Peyer's patch (tissue), 4 donors: ENCODE results near the gene L3MBTL4. TPM values are rescaled to one million over a fixed set of nuclear protein-coding genes. Genes with fewer than 3 reads are reported as not detected.
"Not testable (repeated sequence)": the region's sequence is repeated elsewhere in the genome, so short reads cannot be mapped to it uniquely, and the experiment has no call there.

Source experiments
- DNase-seq, 3 donors: peaks; one replicate each; pipeline ENCODE4 v3.0.0-alpha.2; 2017 to 2019
- H3K27ac ChIP-seq, 4 donors: fragments of 200-600 bp; sonication (generic); one replicate each; pipeline ENCODE4 v1.5.1; 2016 to 2019
- H3K27me3 ChIP-seq, 2 donors: fragments of 200-600 bp; sonication (generic); one replicate each; pipeline ENCODE4 v1.5.1; 2019
- H3K36me3 ChIP-seq, 3 donors: fragments of 200-600 bp; sonication (generic); one replicate each; pipeline ENCODE4 v1.5.1; 2016 to 2019
- H3K4me1 ChIP-seq, 4 donors: fragments of 200-600 bp; sonication (generic); one replicate each; pipeline ENCODE4 v1.5.1; 2016 to 2019
- H3K4me3 ChIP-seq, 4 donors: fragments of 200-600 bp; sonication (generic); 1 replicate in 3 of 4; 2 replicates in 1 of 4; pipeline ENCODE4 v1.5.1; 2016 to 2019; ENCODE audit warnings: mild to moderate bottlenecking in 1 of 4
- H3K9me3 ChIP-seq, 4 donors: fragments of 200-600 bp; sonication (generic); one replicate each; pipeline ENCODE4 v1.5.1; 2016 to 2019; ENCODE audit warnings: mild to moderate bottlenecking in 1 of 4
- CTCF ChIP-seq, 6 experiments: fragments of 450-650 bp in 4 of 6; fragments of 200-600 bp in 2 of 6; sonication (generic) in 1 of 6; IDR thresholded peaks; one replicate each; pipeline ENCODE4 v1.5.1; 2017 to 2019; ENCODE audit warnings: antibody characterized with exemption in 6 of 6, mild to moderate bottlenecking in 3 of 6, moderate library complexity in 1 of 6
- POLR2A ChIP-seq, 2 donors: fragments of 450-650 bp; IDR thresholded peaks; one replicate each; pipeline ENCODE4 v1.5.1; 2017; ENCODE audit warnings: antibody characterized with exemption in 2 of 2, mild to moderate bottlenecking in 2 of 2, moderate library complexity in 2 of 2
- total RNA-seq, 4 donors: library from RNA; depleted of rRNA; stranded (reverse); fragments of >200 nt; gene quantifications; one replicate each; pipeline ENCODE4 v1.1.0, GENCODE V29; 2016

Gene L3MBTL4
- total RNA-seq, 4 donors from 2014 or later = 6.5 to 25.6 (median 13.7) TPM

GRCh38 chr18:6279308-6279707, 135.4 kb downstream of the L3MBTL4 start:
- no peaks in the 10 kb centered on the region for H3K27me3 ChIP-seq
- H3K27ac ChIP-seq = no peak overlapping the region
- no peak for TF ChIP-seq POLR2A (IDR thresholded peaks at IDR 0.05)
- TF ChIP-seq CTCF (IDR thresholded peaks at IDR 0.05) = no peak
- H3K4me3 ChIP-seq = no peak overlapping the region
- no peak for DNase-seq
- H3K4me1 ChIP-seq = no peaks in the 10 kb centered on the region
- H3K36me3 ChIP-seq = no peaks in the 10 kb centered on the region
- no peaks in the 10 kb centered on the region for H3K9me3 ChIP-seq

GRCh38 chr18:6273423-6273822, 141.3 kb downstream of the L3MBTL4 start:
- Histone ChIP-seq H3K36me3 (no peaks in the 10 kb centered on the region), H3K27ac (no peak overlapping the region)
- TF ChIP-seq POLR2A (IDR thresholded peaks at IDR 0.05) (no peak), CTCF (IDR thresholded peaks at IDR 0.05) (no peak)

GRCh38 chr18:6272144-6272543, 142.6 kb downstream of the L3MBTL4 start:
- not testable (repeated sequence) for H3K27me3 ChIP-seq, H3K4me3 ChIP-seq, DNase-seq, H3K4me1 ChIP-seq, H3K36me3 ChIP-seq, H3K9me3 ChIP-seq, H3K27ac ChIP-seq

More at GRCh38 chr18:6273423-6273822, 141.3 kb downstream of the L3MBTL4 start:
- Histone ChIP-seq H3K9me3 (no peaks in the 10 kb centered on the region), H3K4me3 (no peak overlapping the region), H3K27me3 (no peaks in the 10 kb centered on the region), H3K4me1 (no peaks in the 10 kb centered on the region)
- no peak for DNase-seq

DNA sequence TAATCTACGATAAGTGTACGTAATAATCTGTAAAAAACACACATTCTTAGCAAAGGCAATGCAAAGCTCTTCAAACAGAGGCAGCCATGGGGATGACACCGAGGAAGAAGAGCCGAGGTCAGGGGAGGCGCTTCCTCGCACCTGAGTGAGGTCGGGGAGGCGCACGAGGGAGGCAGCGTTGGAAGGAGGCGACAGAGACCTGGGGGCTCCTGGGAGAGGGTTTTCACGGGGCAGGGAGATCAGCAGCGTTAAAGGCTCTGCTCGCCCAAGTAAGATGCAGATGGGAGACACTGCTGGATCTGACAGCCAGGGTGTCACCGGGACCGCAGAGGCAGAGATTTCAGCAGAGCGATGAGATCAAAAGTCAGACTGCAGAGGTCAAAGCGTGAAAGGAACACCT, 143.1 kb downstream of the L3MBTL4 start:
- H3K36me3 ChIP-seq = no peaks in the 10 kb centered on the region
- TF ChIP-seq POLR2A (IDR thresholded peaks at IDR 0.05) (no peak), CTCF (IDR thresholded peaks at IDR 0.05) (no peak)
- H3K4me3 ChIP-seq = no peak overlapping the region
- H3K27me3 ChIP-seq = no peaks in the 10 kb centered on the region
- H3K27ac ChIP-seq = no peak overlapping the region
- no peaks in the 10 kb centered on the region for H3K4me1 ChIP-seq
- no peaks in the 10 kb centered on the region for H3K9me3 ChIP-seq
- no peak for DNase-seq

- H3K9me3 ChIP-seq = no peaks in the 10 kb centered on the region
- H3K4me1 ChIP-seq = no peaks in the 10 kb centered on the region
- H3K27me3 ChIP-seq = no peaks in the 10 kb centered on the region
- H3K4me3 ChIP-seq = no peak overlapping the region
- DNase-seq = no peak
- TF ChIP-seq CTCF (IDR thresholded peaks at IDR 0.05) (no peak), POLR2A (IDR thresholded peaks at IDR 0.05) (no peak)
- H3K36me3 ChIP-seq = no peaks in the 10 kb centered on the region
- no peak overlapping the region for H3K27ac ChIP-seq
Observed at GRCh38 chr18:6270771-6271216, 143.9 kb downstream of the L3MBTL4 start.

DNA sequence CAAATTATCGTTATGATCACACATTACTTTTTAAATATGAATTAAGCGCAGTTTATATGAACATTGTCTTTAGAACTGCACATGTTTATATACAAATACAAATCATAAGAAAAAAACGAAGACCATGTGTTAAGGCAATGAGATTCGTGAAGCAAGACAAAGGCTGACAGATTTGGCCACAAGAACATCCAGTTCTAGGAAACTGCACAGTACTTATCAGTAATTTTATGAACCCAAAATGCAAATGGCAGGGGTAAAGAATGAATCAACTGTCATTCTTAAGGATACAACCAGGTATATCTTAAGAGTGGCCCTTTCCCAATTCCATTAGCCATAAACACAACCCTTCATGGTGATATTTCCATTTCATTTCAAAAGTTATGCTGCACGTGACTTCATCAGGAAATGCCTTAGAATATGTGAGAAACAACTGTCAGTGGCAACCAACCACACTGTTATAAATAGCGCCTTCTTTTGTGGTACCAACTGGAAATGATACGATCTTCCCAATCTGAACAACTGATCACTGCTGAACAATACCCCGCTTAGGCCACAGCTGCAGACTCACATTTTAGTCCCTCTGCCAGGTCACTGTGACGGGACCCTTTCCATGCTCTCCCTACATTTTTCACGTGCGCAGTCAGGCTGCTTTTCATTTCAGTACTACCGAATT, 144.9 kb downstream of the L3MBTL4 start:
- H3K4me3 ChIP-seq = no peak overlapping the region
- no peaks in the 10 kb centered on the region for H3K4me1 ChIP-seq
- no peak for DNase-seq
- no peak overlapping the region for H3K27ac ChIP-seq
- no peaks in the 10 kb centered on the region for H3K36me3 ChIP-seq
- no peaks in the 10 kb centered on the region for H3K9me3 ChIP-seq
- no peak for TF ChIP-seq CTCF (IDR thresholded peaks at IDR 0.05)
- TF ChIP-seq POLR2A (IDR thresholded peaks at IDR 0.05) = no peak
- no peaks in the 10 kb centered on the region for H3K27me3 ChIP-seq
